ENCODE data around the gene CCDC92. TPM values are rescaled to one million over a fixed set of nuclear protein-coding genes. Genes with fewer than 3 reads are reported as not detected.

Gene CCDC92
- total and polyA plus RNA-seq, 2 of the 8 experiments (the other 6 are each of a cell fraction or from before 2014, with no cell fraction given) = 0.43 to 0.51 TPM

- TF ChIP-seq SUZ12 (IDR thresholded peaks at IDR 0.05; ENCODE audit: low read length) (no peak), RXRA (IDR thresholded peaks at IDR 0.05; ENCODE audit: insufficient read depth, low read depth, low read length) (no peak), SP4 (IDR thresholded peaks at IDR 0.05; ENCODE audit: low read length) (no peak)
These were observed 32.7 kb downstream of the CCDC92 start (continued) for GRCh38 chr12:123939716-123940626.
